H1 (cell line): ENCODE measurements around the gene NAV3. TPM values are rescaled to one million over a fixed set of nuclear protein-coding genes. Genes with fewer than 3 reads are reported as not detected.

Source experiments
- CTCF ChIA-PET: fragments of 300-600 bp; sonication (Branson Sonifier 250); formaldehyde crosslinking; loops from one replicate; lab custom pipeline; 2021; ENCODE audit not compliant: partially characterized antibody; lab: Charles Lee
- POLR2A ChIA-PET: fragments of 300-600 bp; sonication (Branson Sonifier 250); formaldehyde crosslinking; loops from one replicate; lab custom pipeline; 2021; ENCODE audit warnings: inconsistent platforms; ENCODE audit not compliant: partially characterized antibody; lab: Charles Lee
- DNase-seq, 2 experiments: peaks; one replicate each; pipeline versions ENCODE4 v3.0.0 to v3.0.0-alpha.2; 2010 to 2022; ENCODE audit warnings: low spot score in 2 of 2, low read depth in 1 of 2, mixed read lengths in 1 of 2
- FAIRE-seq: peaks from 2 replicates; lab custom pipeline; 2011; peaks lifted over from hg19 to GRCh38; lab: Jason Lieb, UNC
- H2AFZ ChIP-seq: 2 replicates; pipeline ENCODE4 v1.8.1; 2012; ENCODE audit warnings: low read length, inconsistent platforms
- H2AK5ac ChIP-seq: 2 replicates; pipeline ENCODE4 v1.6.1; 2013; ENCODE audit warnings: low read depth, low read length
- H2BK120ac ChIP-seq: replicated peaks from 2 replicates; pipeline ENCODE3; 2013; ENCODE audit warnings: low read depth, low read length, inconsistent platforms
- H2BK12ac ChIP-seq: 2 replicates; pipeline ENCODE4 v1.6.1; 2013; ENCODE audit warnings: low read depth, low read length
- H2BK15ac ChIP-seq: 2 replicates; pipeline ENCODE4 v1.6.1; 2013; ENCODE audit warnings: low read length
- H2BK20ac ChIP-seq: 2 replicates; pipeline ENCODE4 v1.6.1; 2013; ENCODE audit warnings: low read length
- H2BK5ac ChIP-seq: 2 replicates; pipeline ENCODE4 v1.6.1; 2013; ENCODE audit warnings: low read depth, low read length
- H3K14ac ChIP-seq: 2 replicates; pipeline ENCODE4 v1.6.1; 2013; ENCODE audit warnings: inconsistent platforms; ENCODE audit not compliant: insufficient read length
- H3K18ac ChIP-seq: 2 replicates; pipeline ENCODE4 v1.6.1; 2013; ENCODE audit warnings: low read length; ENCODE audit errors: extremely low read depth
- H3K23ac ChIP-seq: 2 replicates; pipeline ENCODE4 v1.6.1; 2013; ENCODE audit warnings: inconsistent platforms; ENCODE audit not compliant: insufficient read length
- H3K23me2 ChIP-seq: 2 replicates; pipeline ENCODE4 v1.6.1; 2013; ENCODE audit warnings: low read depth, low read length
- H3K27ac ChIP-seq: 2 replicates; pipeline ENCODE4 v1.6.1; 2011; ENCODE audit warnings: low read depth, low read length, inconsistent platforms
- H3K27me3 ChIP-seq, 4 experiments: replicated peaks in 1 of 4; 1 replicate in 1 of 4; 2 replicates in 3 of 4; pipeline versions ENCODE4 v1.6.1 to v1.8.1; 2011 to 2013; ENCODE audit warnings: low read length in 3 of 4, mild to moderate bottlenecking in 3 of 4, inconsistent platforms in 2 of 4, mixed read lengths in 2 of 4, moderate library complexity in 1 of 4; ENCODE audit not compliant: control insufficient read depth in 3 of 4, insufficient read depth in 3 of 4; ENCODE audit errors: extremely low read depth in 1 of 4
- H3K36me3 ChIP-seq, 4 experiments: 2 replicates each; pipeline versions ENCODE4 v1.6.1 to v1.8.1; 2011 to 2013; ENCODE audit warnings: mild to moderate bottlenecking in 4 of 4, low read length in 3 of 4, moderate library complexity in 2 of 4, control low read depth in 1 of 4, inconsistent platforms in 1 of 4; ENCODE audit not compliant: insufficient read depth in 4 of 4, control insufficient read depth in 2 of 4
- H3K4ac ChIP-seq: replicated peaks from 2 replicates; pipeline ENCODE3; 2013; ENCODE audit warnings: low read length, low read depth, mixed read lengths, inconsistent platforms; ENCODE audit not compliant: insufficient read length
- H3K4me1 ChIP-seq, 4 experiments: replicated peaks in 1 of 4; 1 replicate in 1 of 4; 2 replicates in 3 of 4; pipeline versions ENCODE4 v1.6.1 to v1.8.1; 2011 to 2013; ENCODE audit warnings: low read length in 3 of 4, inconsistent platforms in 2 of 4, mixed read lengths in 1 of 4; ENCODE audit not compliant: insufficient read depth in 4 of 4, control insufficient read depth in 3 of 4
- H3K4me2 ChIP-seq, 2 experiments: 2 replicates each; pipeline versions ENCODE4 v1.6.1 to v1.8.1; 2011 to 2013; ENCODE audit warnings: low read depth in 2 of 2, low read length in 2 of 2, control low read depth in 1 of 2, inconsistent platforms in 1 of 2, mild to moderate bottlenecking in 1 of 2; ENCODE audit not compliant: insufficient read depth in 1 of 2
- H3K4me3 ChIP-seq, 4 experiments: fragments of 200-600, 300-600 bp in 1 of 4; sonication (generic), shearing (Covaris generic), sonication (Bioruptor Twin) in 1 of 4; 2 replicates each; pipeline versions ENCODE4 v1.5.1 to v1.8.1; 2011 to 2016; ENCODE audit warnings: low read length in 4 of 4, low read depth in 3 of 4, control low read depth in 2 of 4, inconsistent platforms in 2 of 4, mild to moderate bottlenecking in 2 of 4, mixed read lengths in 1 of 4, moderate library complexity in 1 of 4; ENCODE audit not compliant: insufficient read depth in 2 of 4; ENCODE audit errors: extremely low read depth in 1 of 4
- H3K56ac ChIP-seq: replicated peaks from 2 replicates; pipeline ENCODE3; 2013; ENCODE audit warnings: low read depth, mild to moderate bottlenecking, mixed read lengths, low read length, inconsistent platforms; ENCODE audit not compliant: insufficient read length
- H3K79me1 ChIP-seq: 2 replicates; pipeline ENCODE4 v1.6.1; 2013; ENCODE audit warnings: low read depth, low read length, control low read depth
- H3K79me2 ChIP-seq, 2 experiments: 2 replicates each; pipeline versions ENCODE4 v1.6.1 to v1.8.1; 2012 to 2013; ENCODE audit warnings: low read length in 2 of 2, mild to moderate bottlenecking in 2 of 2, inconsistent platforms in 1 of 2; ENCODE audit not compliant: insufficient read depth in 2 of 2, control insufficient read depth in 1 of 2
- H3K9ac ChIP-seq, 4 experiments: replicated peaks in 1 of 4; 1 replicate in 1 of 4; 2 replicates in 3 of 4; pipeline versions ENCODE4 v1.6.1 to v1.8.1; 2011 to 2013; ENCODE audit warnings: low read depth in 3 of 4, low read length in 3 of 4, control low read depth in 2 of 4, mild to moderate bottlenecking in 2 of 4, moderate library complexity in 2 of 4, inconsistent platforms in 1 of 4; ENCODE audit errors: extremely low read depth in 1 of 4
- H3K9me3 ChIP-seq, 2 experiments: 2 replicates each; pipeline versions ENCODE4 v1.6.1 to v1.8.1; 2012 to 2013; ENCODE audit warnings: mild to moderate bottlenecking in 2 of 2, moderate library complexity in 2 of 2, control low read depth in 1 of 2, inconsistent platforms in 1 of 2, low read depth in 1 of 2, low read length in 1 of 2, mixed read lengths in 1 of 2; ENCODE audit not compliant: insufficient read depth in 2 of 2
- H4K20me1 ChIP-seq, 2 experiments: replicated peaks in 1 of 2; 2 replicates each; pipeline versions ENCODE3 to v1.8.1; 2011 to 2013; ENCODE audit warnings: inconsistent platforms in 2 of 2, low read length in 2 of 2, mild to moderate bottlenecking in 1 of 2; ENCODE audit not compliant: insufficient read depth in 2 of 2, control insufficient read depth in 1 of 2
- H4K5ac ChIP-seq: 2 replicates; pipeline ENCODE4 v1.6.1; 2013; ENCODE audit warnings: low read length, low read depth, mixed read lengths, inconsistent platforms; ENCODE audit not compliant: insufficient read length
- H4K8ac ChIP-seq: 2 replicates; pipeline ENCODE4 v1.8.0; 2013; ENCODE audit warnings: mild to moderate bottlenecking, moderate library complexity, low read length, inconsistent platforms; ENCODE audit not compliant: insufficient read depth; ENCODE audit errors: extremely low read depth
- H4K91ac ChIP-seq: replicated peaks from 2 replicates; pipeline ENCODE3; 2013; ENCODE audit warnings: low read length, mixed read lengths, inconsistent platforms; ENCODE audit not compliant: insufficient read length
- ASH2L ChIP-seq: fragments of 200-600, 300-600 bp; sonication (generic); IDR thresholded peaks from one replicate; pipeline ENCODE4 v1.7.1; 2017; ENCODE audit warnings: low read length
- BACH1 ChIP-seq: IDR thresholded peaks from 2 replicates; pipeline ENCODE4 v1.6.1; 2012; ENCODE audit warnings: low read length, improper control_type of control experiment
- CHD1 ChIP-seq: IDR thresholded peaks from 2 replicates; pipeline ENCODE4 v1.6.1; 2012; ENCODE audit warnings: low read depth, low read length, improper control_type of control experiment
- CTBP2 ChIP-seq: IDR thresholded peaks from 2 replicates; pipeline ENCODE4 v1.7.0; 2011; ENCODE audit warnings: borderline replicate concordance, mild to moderate bottlenecking, moderate library complexity, mixed read lengths, low read length; ENCODE audit not compliant: insufficient read depth, insufficient read length
- JUND ChIP-seq: IDR thresholded peaks from 2 replicates; pipeline ENCODE4 v1.6.1; 2011; ENCODE audit warnings: mild to moderate bottlenecking, improper control_type of control experiment, low read length
- KDM4A ChIP-seq: IDR thresholded peaks from one replicate; pipeline ENCODE4 v1.7.1; 2012; ENCODE audit warnings: low read depth, mild to moderate bottlenecking, moderate library complexity, low read length, inconsistent platforms; ENCODE audit not compliant: severe bottlenecking
- MAFK ChIP-seq: IDR thresholded peaks from 2 replicates; pipeline ENCODE4 v1.6.1; 2012; ENCODE audit warnings: low read depth, mild to moderate bottlenecking, improper control_type of control experiment, low read length
- NANOG ChIP-seq: IDR thresholded peaks from 2 replicates; pipeline ENCODE4 v1.6.1; 2011; ENCODE audit warnings: low read length, low read depth, mild to moderate bottlenecking, inconsistent platforms; ENCODE audit not compliant: insufficient read depth, poor library complexity, severe bottlenecking
- POLR2AphosphoS5 ChIP-seq: IDR thresholded peaks from 2 replicates; pipeline ENCODE4 v1.6.1; 2011; ENCODE audit warnings: low read depth, low read length
- SP1 ChIP-seq: IDR thresholded peaks from 2 replicates; pipeline ENCODE4 v1.6.1; 2011; ENCODE audit warnings: low read depth, low read length
- SUZ12 ChIP-seq: fragments of 200-600 bp; sonication (generic); IDR thresholded peaks from 2 replicates; pipeline ENCODE4 v1.6.1; 2012; ENCODE audit warnings: mild to moderate bottlenecking, inconsistent platforms, low read length, moderate library complexity, mixed read lengths
- TAF1 ChIP-seq: IDR thresholded peaks from 2 replicates; pipeline ENCODE4 v1.6.1; 2011; ENCODE audit warnings: mild to moderate bottlenecking, low read depth, low read length
- TEAD4 ChIP-seq: IDR thresholded peaks from 2 replicates; pipeline ENCODE4 v1.6.1; 2012; ENCODE audit warnings: low read depth, low read length, inconsistent platforms, mixed read lengths
- WGBS, 2 experiments: shearing (Covaris generic) in 1 of 2; methylation state at CpG; one replicate each; pipeline versions ENCODE4 v1.1.6 to v1.1.7; 2013 to 2015; ENCODE audit warnings: low lambda C conversion rate in 2 of 2, mixed read lengths in 2 of 2, inconsistent platforms in 1 of 2, low coverage in 1 of 2, missing lambda C conversion rate in 1 of 2; ENCODE audit not compliant: insufficient replicate concordance in 2 of 2, insufficient coverage in 1 of 2, insufficient read length in 1 of 2; ENCODE audit errors: extremely low coverage in 1 of 2, missing lambda C conversion rate in 1 of 2; 5-methylcytosine and 5-hydroxymethylcytosine counted together
- polyA plus RNA-seq, 7 experiments: library from polyadenylated mRNA; depleted of rRNA in 3 of 7; stranded (reverse) in 5 of 7; unstranded in 2 of 7; fragments of >200 nt in 5 of 7; fragments of 200-250 nt in 2 of 7; gene quantifications; 1 replicate in 5 of 7; 2 replicates in 1 of 7; 4 replicates in 1 of 7; pipeline versions ENCODE4 v1.2.1 to v1.2.3, GENCODE V29; 2011 to 2013; ENCODE audit warnings: missing spikeins in 2 of 7, mixed read lengths in 2 of 7
- total RNA-seq: library from RNA; stranded (reverse); fragmentation: NEBNext Ultra II Directional; extraction: Animal tissue kit (Norgen Biotek cat#: 25700); gene quantifications from 2 replicates; pipeline ENCODE4 v1.2.1, GENCODE V29; 2021
- TF ChIP-seq, protein P1 (sequence below): IDR thresholded peaks from 2 replicates; pipeline ENCODE4 v1.6.1; 2012; ENCODE audit warnings: inconsistent platforms
- TF ChIP-seq, protein P2 (sequence below): IDR thresholded peaks from 2 replicates; pipeline ENCODE4 v1.6.1; 2011; ENCODE audit warnings: low read depth, mild to moderate bottlenecking, low read length; ENCODE audit not compliant: insufficient read depth

Gene NAV3
- total and polyA plus RNA-seq, 2 of the 8 experiments (the other 6 are each of a cell fraction or from before 2014, with no cell fraction given), result 0.47 to 5.0 TPM

DNA sequence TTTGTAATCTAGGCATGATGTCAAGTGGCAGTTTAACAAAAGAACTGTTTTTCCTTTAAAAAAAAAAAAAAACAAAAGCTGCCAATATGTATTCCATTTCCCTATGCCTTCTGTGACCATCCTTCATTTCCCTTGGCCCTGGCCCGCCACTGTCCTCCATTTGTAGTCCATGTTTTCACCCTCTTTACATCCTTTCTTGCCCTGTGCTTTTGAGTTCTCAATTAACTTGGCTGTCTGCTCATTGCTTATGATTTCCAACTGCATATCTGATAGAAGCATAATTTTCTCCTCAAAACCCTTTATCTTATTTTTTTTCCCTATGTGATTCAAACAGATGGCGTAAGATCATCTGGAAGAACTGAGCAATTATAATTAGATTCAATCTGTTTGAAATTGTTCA is 297.5 kb downstream of the NAV3 start:
- Histone ChIP-seq H2BK15ac (no peak overlapping the region), H3K27ac (no peak overlapping the region), H3K56ac (no peak overlapping the region), H3K36me3 (no peaks in the 10 kb centered on the region), H3K18ac (no peak overlapping the region), H2AK5ac (no peak overlapping the region), H4K5ac (no peak overlapping the region), H4K91ac (no peak overlapping the region), H2BK20ac (no peak overlapping the region), H3K4me2 (no peak overlapping the region), H3K23me2 (no peaks in the 10 kb centered on the region), H3K9me3 (no peaks in the 10 kb centered on the region), H3K4me1 (peaks cover 0 to 4% (median 0%) of the 10 kb centered on the region in 4 experiments; a peak in 2 of 7 replicates), H3K9ac (no peak overlapping the region), H4K8ac (no peak overlapping the region), H3K23ac (no peak overlapping the region), H2BK12ac (no peak overlapping the region), H2BK120ac (no peak overlapping the region), H3K4me3 (no peak overlapping the region), H3K14ac (no peak overlapping the region), H3K4ac (no peak overlapping the region), H4K20me1 (no peaks in the 10 kb centered on the region), H3K27me3 (no peaks in the 10 kb centered on the region), H2AFZ (no peak overlapping the region), H3K79me2 (no peaks in the 10 kb centered on the region), H2BK5ac (no peak overlapping the region), H3K79me1 (no peaks in the 10 kb centered on the region)
- 98% methylated on average over 2 of the region's 2 CpGs; no CpG with 5 or more reads in 1 of the 2 experiments for WGBS, 2 experiments
- no peak for FAIRE-seq
- CTCF ChIA-PET, result no interaction called here
- POLR2A ChIA-PET, result no interaction called here
- DNase-seq, result no peak
- TF ChIP-seq JUND (no peak), TAF1 (no peak), TEAD4 (no peak), BACH1 (no peak), CHD1 (no peak), NANOG (no peak), POLR2AphosphoS5 (no peak), KDM4A (no peak), CTBP2 (no peak), ASH2L (no peak), SP1 (no peak), MAFK (no peak), SUZ12 (no peak)
- TF ChIP-seq, protein P1, sequence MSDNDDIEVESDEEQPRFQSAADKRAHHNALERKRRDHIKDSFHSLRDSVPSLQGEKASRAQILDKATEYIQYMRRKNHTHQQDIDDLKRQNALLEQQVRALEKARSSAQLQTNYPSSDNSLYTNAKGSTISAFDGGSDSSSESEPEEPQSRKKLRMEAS, result no peak
- TF ChIP-seq, protein P2, sequence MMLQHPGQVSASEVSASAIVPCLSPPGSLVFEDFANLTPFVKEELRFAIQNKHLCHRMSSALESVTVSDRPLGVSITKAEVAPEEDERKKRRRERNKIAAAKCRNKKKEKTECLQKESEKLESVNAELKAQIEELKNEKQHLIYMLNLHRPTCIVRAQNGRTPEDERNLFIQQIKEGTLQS, result no peak
